Ramos (cell line): ENCODE measurements around the gene FBXL7.

Experiments used
- in situ Hi-C: fragments of 300-500 bp; cut with MboI; formaldehyde crosslinking; loops from one replicate; pipeline ENCODE4 v1.14.3; 2022; ENCODE audit warnings: low sequenced_read_pairs; ENCODE audit not compliant: unreplicated experiment

Gene FBXL7

DNA sequence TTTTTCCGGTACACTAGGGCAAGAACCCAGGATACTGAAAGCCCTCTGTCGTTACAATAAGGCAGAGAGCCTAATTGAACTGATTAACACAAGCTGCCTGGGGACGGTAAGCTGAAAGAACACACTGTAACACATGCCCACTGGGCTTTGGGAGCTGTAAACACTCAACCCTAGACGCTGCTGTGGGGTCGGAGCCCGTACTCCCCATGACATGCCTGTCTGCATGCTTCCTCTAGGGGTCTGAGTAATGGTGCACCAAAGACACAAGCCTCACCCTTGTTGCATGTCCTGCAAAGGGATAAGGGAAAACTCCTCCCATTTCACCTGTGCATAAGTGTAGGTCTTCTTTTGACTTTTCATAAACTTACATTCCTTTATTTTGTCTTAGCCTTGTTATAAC is 194.0 kb downstream of the FBXL7 start:
- in situ Hi-C loops = no loop called here

DNA sequence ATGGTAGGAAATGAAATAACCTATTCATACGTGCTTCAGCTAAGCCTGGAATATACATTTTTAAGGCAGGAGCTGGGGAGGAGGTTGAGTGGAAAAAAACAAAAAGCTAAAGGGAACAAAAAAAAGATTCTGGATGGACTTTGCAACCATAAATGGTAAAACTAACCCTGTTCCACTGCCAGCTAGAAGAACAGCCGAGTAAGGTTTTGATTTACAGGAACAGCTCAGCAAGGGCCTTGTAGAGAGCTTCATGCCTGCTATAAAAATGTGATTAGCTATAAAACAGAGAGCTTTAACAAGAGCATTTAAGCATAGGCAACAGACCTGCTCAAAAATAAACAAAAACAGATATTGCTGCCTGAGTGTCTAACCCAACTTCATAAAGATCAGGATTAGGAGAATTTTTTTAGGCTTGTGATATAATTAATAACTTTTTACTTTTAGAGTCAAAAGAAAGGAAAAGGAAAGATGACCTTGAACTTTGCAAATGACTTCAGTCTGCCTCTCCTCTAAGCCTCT is 194.8 kb downstream of the FBXL7 start:
- in situ Hi-C loops = no loop called here

DNA sequence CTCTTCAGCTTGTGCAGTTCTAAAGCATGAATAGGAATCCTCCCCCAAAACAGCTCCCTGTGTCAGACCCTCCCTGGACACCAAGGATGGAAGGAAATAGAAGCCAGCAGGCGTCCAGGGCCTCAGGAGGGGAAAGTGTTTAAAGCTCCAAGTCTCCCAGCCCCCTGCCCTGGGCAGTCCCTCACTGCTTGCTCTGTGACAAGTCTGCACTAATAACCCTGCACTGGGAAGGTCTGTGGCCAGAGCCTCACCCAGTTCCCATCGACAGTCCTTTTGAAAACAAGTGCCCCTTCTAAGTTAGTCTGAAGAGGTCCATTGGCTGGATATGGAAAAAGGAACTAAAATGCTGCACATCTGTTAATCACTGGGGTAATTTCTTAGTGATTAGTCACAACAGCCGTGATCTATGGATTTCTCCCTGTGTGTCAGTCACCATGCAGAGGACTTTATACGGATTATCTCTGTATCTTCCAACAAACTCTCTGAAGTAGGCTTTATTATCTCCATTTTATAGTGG is 195.3 kb downstream of the FBXL7 start:
- in situ Hi-C loops = no loop called here

DNA sequence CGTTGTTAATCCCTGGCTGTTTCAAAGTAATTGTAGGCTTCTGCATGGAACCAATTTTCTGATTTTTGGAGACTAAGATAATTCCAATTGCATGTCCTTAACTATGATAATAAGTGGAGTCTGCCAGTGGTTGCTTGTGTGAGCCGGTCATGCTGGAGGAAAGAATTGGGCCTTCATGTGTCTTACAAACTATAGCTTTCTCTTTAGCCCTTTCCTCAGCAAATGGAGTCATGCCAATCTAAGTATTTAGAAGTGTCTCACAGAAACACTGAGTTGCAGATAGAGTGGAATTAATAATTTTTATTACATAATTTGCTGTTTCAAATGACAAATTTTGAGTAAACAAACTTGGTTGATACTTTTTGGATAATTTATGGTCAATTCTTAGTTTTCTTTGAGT is 200.4 kb downstream of the FBXL7 start:
- in situ Hi-C loops = no loop called here

DNA sequence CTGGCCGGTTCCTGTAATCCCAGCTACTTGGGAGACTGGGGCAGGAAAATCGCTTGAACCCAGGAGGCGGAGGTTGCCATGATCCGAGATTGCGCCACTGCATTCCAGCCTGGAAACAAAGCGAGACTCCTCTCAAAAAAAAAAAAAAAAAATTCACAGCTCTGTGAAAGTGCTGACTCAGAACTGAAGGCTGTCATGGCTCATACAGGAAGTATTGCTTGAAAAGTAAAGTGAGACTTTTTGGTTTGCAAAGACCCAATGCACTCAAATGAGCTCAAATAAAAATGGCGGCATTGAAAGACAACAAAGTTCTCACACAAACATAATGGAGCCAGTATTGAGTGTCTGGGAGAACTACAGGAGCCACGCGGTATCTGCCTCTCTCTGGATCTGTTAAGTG is 202.1 kb downstream of the FBXL7 start:
- in situ Hi-C loops = no loop called here

DNA sequence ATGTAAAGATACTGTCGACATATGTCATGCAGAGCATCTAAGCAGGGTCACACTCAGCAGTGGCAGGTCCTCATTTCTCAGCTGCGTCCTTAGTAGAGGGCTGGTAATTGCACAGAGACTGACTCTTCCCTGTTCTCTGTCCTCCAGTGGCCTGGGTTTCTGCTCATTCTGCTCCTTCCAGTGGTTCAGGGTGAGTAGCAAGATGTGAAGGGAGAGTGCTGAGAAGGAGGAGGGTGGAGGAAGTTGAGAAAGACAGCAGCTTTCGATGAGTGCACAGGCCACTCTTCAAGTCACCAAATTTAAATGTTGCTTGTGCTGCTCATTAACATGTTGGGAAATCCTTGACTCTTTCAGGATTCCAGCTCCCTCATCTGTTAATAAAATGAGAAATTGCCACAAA is 203.9 kb downstream of the FBXL7 start:
- in situ Hi-C loops = no loop called here

DNA sequence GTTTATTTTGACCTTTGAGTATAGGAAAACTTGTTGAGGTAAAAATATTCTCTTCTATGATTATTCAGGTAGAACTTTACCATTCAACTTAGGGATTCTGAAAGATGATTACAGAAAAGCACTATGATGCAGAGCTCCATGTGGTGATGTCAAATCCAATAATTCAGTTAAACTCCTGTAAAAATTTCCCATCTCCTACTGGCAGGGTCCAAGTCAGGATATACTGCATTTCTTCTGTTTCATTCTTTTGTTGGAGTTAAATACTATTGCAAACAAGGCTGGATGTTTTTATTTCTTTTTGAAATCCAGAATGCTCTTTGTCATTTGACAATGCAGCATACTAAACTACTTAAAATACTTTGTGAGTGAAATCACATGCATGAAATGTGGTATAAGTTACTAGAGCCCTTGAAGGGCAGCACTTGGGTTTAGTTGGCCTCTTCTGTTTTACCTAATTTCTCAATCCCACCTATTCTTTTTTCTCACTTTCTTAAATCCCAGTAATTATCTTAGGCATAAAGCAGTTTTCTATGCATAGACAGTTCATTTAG is 204.5 kb downstream of the FBXL7 start:
- in situ Hi-C loops = no loop called here

DNA sequence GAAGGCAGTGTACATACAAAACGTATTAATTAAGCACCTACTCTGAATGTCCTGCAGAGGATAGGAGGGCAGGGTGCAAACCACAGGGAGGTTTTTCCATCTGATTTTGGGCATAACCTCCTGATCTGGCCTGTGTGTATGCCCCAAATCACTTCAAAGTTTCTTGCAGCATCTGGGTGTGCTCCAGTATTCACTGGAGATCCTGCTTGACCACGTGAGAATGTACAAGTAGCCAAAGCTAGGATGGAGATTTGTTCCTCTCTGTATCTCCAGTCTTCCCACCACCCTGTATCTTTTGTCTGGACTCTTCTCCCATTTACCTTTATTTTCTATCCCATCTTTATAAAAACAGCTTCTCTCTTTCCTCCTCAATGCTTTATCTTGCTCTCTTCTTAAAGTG is 207.7 kb downstream of the FBXL7 start:
- in situ Hi-C loops = no loop called here

DNA sequence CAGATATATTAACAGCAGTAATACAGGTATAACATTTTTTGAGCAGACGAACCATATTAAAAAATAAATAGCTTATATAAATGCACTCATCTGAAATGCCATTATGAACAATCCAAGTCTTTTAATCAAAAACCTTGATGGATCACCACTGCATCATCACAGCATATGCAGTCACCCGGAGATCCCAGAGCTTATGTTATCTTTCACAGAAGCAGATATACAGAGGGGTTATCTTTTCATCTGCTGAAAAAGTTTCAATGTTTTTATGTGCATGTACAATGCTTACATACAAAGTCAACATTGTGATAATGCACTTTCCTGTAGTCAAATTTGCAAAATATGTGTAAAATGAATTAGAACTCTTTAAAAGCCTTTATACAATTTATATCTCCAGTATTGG is 211.9 kb downstream of the FBXL7 start:
- in situ Hi-C loops = no loop called here

DNA sequence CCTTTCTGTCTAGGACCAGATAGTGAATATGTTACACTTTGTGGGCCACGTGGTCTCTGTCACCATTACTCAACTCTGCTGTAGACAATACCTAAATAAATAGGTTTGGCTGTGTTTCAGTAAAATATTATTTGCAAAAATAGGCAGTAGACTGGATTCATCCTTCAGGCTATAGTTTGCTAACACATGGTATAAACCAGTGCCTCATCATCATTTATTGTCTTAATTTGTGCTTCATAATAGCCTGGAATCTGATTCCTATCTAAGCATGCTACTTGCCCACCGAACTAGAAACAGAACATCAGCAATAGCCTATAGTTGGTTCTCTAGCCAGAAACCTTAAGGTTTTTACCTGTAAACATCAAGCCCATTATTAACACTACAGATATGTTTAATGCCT is 215.6 kb downstream of the FBXL7 start:
- in situ Hi-C loops = no loop called here

DNA sequence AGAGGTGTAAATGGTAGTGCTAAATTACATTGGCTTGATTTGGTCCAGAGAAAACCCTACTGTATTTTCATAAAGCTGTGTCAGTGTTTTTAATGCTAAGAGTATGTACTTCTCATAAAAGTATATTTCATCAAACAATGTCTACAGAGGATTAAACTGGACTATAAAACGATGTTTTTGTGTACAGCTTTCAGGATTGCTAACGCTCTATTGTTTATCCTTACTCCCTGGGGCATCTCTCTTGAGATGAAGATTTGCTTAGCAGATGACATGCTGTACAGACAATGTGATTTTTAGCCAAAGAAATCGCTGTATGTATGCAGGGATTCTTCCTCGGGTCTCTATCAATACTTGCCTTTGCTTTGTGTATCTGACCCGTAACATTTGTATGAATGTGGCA is 216.0 kb downstream of the FBXL7 start:
- in situ Hi-C loops = no loop called here

DNA sequence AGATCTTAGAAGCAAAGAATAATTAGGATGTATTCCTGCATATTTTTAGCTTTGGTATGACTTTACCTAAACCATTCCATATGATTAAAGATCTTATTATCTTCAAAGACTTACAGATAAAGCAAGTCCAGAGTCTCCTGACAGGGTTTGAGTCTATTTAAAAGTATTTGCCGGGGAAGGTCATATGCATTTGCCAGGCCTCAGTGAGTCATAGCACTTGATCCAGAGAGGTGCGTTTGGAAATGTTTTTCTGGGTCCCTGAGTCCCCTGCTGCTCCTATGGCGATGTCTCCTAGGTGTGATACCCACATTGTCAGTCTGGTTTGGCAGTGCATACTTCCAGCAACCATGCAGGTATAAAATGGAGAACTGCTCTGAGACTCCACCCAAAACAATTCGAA is 217.0 kb downstream of the FBXL7 start:
- in situ Hi-C loops = no loop called here

DNA sequence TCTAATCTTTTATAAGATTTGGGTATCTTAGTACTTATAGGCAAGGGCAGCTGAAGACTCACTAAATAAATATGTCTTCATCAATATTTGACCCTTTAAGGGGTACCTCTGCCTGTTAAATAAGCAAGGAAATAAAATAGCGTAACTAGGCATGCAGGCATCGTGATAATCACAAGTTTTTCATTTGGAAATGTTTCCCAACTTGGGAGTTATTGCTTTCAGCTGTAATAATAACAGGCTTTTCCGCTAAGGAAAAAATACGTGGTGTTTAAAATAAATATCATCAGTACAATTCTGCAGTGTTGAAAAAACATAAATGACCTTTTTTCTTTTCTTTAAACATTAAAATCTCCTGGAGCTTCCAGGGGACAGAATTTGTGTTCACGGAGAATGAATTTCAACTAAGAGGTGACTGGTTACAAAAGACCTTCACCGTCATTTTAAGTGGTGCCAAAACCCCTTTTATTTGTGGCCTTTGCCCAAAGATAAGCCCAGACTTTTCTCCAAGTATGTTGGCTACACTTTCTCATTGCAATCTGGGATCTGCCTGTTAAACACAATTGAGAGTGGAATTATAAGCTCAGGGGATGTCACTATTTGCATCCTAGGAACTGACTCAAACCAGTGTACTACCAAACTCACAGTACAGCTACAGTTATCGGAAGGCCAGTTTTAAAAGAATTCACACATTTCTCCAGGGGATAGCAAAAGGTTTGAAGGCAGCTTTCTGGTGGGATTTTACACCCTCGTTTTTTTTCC is 218.6 kb downstream of the FBXL7 start:
- in situ Hi-C loops = no loop called here

DNA sequence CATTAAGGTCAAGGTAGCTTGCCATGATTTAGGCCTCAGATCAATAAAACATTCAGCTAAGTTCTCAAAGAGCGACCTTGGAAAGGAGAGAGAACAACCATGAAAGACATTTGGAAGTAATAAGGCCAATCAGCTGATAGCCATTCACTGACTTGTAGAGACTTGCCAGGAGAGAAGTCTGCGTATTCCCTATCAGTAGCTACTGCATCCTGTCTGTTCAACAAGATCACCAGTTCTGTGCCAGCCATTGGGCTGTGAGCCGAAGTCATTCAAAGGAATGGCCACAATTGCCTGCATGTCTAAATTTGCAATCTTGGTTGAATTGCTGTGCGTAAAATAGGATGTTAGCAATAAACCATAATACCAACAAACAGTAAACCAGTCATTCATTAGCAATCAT is 219.8 kb downstream of the FBXL7 start:
- in situ Hi-C loops = no loop called here

DNA sequence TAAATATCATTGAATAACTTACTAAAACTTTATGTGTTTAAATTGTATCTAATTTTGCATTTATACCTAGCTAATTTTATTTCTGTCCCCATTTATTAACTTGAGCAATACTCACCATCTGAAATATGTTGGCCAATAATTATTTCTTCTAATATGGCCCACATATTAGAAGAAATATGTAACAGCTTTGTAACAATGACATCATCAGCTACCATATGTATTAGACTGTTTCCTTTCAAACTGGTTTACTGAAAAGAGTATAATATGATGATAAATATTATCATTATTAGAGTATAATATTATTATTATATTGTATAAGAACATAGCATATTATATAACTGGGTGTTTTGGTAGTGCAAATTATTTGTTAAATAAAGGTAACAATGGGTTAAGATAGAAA is 220.5 kb downstream of the FBXL7 start:
- in situ Hi-C loops = no loop called here

DNA sequence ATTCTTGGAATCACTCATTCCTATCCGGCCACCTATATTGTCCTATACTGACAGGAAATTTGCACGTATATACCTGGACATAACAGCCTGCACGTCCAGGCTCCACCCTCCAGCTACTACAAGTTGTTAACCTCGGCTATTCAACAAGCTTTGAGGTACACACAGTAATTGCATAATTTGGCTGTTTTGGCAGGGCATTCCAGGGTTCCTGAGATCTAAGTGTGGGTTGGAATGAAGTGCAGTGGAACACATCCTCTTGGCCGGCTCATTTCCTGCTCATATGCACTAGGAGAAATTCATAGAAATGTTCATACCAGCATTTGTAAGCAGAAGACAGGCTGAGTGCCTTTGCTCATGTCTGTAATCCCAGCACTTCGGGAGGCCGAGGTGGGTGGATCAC is 222.3 kb downstream of the FBXL7 start:
- in situ Hi-C loops = no loop called here

DNA sequence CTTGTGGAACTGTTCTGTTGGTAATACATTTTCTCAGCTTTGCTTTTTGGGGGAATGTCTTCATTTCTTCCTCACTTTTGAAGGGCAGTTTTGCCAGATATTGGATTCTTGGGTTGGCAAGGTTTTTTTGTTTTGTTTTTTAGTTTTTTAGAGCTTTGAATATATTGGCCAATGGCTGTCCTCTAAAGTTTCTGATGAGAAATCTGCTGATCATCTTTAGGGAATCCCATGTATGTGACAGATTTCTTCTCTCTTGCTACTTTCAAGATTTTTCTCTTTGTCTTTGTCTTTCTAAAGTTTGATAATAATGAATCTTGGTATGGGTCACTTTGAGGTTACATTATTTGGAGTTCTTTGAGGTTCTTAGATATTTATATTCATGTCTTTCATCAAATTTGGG is 227.4 kb downstream of the FBXL7 start:
- in situ Hi-C loops = no loop called here

DNA sequence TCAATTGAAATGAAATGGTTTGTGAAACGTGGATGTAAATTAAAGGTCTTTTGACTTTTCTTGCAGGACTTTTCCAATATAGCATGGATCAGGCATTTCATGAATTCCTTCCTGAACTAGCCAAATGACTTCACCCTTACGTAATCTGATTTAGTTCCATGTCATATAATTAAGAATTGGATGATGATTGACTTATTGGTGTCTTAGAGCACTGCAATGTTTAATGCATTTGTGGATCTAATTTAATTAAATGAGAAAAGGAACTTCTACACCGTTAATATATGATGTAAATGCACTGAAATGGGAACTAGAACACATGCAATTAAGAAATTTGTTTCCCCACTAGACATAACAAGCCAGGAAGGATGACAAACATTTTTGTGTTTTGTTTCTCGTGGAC is 228.8 kb downstream of the FBXL7 start:
- in situ Hi-C loops = no loop called here

DNA sequence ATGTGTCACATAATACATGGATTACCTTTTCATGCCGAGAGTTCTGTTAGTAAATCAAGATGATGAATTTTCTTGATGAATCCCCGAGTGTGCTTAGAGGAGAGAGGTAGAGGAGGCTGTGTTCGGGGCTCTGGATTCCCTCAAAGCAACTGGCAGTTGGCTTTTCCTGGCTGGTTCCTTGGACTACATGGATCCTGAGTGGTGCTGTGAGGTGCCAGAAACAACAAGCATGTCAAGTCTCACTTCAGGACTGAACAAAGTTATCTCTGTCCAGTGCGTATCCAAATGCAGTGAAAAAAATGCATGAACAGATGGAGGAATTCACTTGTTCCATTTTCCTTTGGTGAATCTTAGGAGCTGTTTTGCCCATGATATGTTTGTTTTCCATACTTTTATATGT is 231.7 kb downstream of the FBXL7 start:
- in situ Hi-C loops = no loop called here

DNA sequence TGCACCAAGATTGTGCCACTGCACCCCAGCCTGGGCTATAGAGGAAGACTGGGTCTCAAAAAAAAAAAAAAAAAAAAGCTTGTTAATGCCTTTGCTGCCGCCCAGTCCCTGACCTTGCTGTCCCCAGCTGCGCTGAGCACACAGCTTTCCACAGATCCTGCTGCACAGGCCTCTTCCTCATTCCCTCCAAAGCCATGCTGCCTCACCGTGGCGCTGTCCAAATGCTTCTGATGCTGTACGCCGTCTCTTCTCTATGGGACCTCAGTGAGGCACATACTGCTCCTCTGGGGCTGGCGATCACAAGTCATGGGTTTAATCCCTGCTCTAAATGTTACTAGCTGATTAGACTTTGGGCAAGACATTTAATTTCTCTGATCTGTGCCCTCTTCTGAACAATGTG is 234.1 kb downstream of the FBXL7 start:
- in situ Hi-C loops = no loop called here

DNA sequence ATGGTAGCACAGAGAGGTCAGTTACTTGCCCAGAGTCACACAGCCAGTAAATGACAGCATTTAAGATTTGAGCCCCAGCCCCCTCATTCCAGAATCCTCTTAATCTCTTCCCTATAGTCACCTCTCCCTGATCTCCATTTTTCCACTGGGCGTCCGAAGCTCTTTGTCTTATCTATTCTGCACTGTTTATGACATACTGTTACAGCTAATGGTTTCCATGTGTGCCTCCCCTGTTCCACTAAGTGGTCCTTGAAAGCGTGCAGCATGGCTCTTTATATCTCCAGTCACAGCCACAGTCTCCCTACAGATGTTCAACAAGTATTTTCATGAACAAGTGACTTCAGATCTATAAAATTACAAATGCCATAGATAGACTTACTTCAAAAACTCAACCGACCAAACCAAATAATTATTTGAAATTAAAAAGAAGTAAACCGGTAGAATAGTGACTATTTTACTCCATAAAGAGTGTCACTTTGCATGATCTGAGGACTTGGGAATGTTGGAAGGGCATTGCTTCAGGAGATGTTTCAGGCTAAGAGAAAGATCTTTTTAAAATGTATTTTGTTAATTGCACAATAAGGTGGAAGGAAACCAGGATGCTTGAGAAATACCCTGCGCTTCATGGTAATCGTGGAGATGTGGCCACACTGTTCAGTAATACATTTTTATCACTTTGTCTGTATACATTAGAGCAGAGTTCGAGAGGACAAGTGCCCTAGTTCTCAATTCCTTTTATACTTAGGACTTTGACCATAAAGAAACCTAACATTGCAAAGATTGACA is 237.2 kb downstream of the FBXL7 start:
- in situ Hi-C loops = no loop called here
